ENCODE results near the gene TBC1D10B. TPM values are rescaled to one million over a fixed set of nuclear protein-coding genes. Genes with fewer than 3 reads are reported as not detected.

TBC1D10B gene
- total RNA-seq, 1 experiment from 2014 or later = 49.2 TPM

GRCh38 chr16:30376461-30376902 lies 6.2 kb upstream of the TBC1D10B start:
- Histone ChIP-seq H3K27me3 (ENCODE audit: insufficient read depth, low read length) (no peaks in the 10 kb centered on the region), H3K9me3 (ENCODE audit: control insufficient read depth in 1 of 2, insufficient read depth in 1 of 2, low read depth in 1 of 2, low read length in 2 of 2) (no peaks in the 10 kb centered on the region), H3K9ac (ENCODE audit: low read length) (peak overlapping the region; percentile 13; the same call in 1 of the 2 replicates), H3K4me3 (replicated peaks in 1 of 2; ENCODE audit: low read depth in 1 of 2, low read length in 2 of 2) (no peak overlapping the region), H3K36me3 (ENCODE audit: control insufficient read depth in 1 of 2, insufficient read depth in 2 of 2, low read length in 2 of 2) (no peaks in the 10 kb centered on the region), H4K20me1 (ENCODE audit: insufficient read depth) (no peaks in the 10 kb centered on the region), H3K4me1 (ENCODE audit: control insufficient read depth in 1 of 2, insufficient read depth in 2 of 2, low read length in 2 of 2) (peaks cover 16 to 40% of the 10 kb centered on the region in 2 experiments), H2AFZ (ENCODE audit: low read depth, low read length, poor library complexity, severe bottlenecking) (no peak overlapping the region), H3K27ac (ENCODE audit: low read depth, low read length) (peak overlapping the region; percentile 97; the same call in 1 of the 2 replicates), H3K79me2 (ENCODE audit: insufficient read depth, low read length) (no peaks in the 10 kb centered on the region), H3K9me2 (ENCODE audit: insufficient read depth) (no peaks in the 10 kb centered on the region), H3K4me2 (ENCODE audit: low read length) (peak overlapping the region; percentile 100; the same call in 1 of the 2 replicates)
- ChIA-PET RAD21 (ENCODE audit: low non-redundant PET in 1 of 2, low total read pairs in 2 of 2, uncharacterized antibody in 2 of 2, unreplicated experiment in 2 of 2) (no interaction called here), POLR2A (interaction anchor here (0.5 to 0.9 kb wide), 2 partner anchors 19 to 274 kb away, joined by 3 to 4 read pairs; partner anchors contain the start of genes PRR14 and ZNF48), CTCF (no interaction called here)
- no TSS peak for BruUV-seq (replicated peaks)
- DNase-seq (ENCODE audit: low read depth, low spot score) (no peak), ATAC-seq (no peak)
- intact Hi-C loops (cut with micrococcal nuclease) = no loop called here
- no peak for TF ChIP-seq EZH2phosphoT487 (IDR thresholded peaks at IDR 0.05; ENCODE audit: borderline replicate concordance)
- no peak for TF ChIP-seq CTCF (IDR thresholded peaks at IDR 0.05 in 2 of 3, conservative IDR thresholded peaks at IDR 0.05 in 1 of 3; ENCODE audit: borderline replicate concordance in 1 of 3, insufficient read depth in 1 of 3, low read depth in 2 of 3, low read length in 2 of 3)
- no peak for TF ChIP-seq SRF (IDR thresholded peaks at IDR 0.05; ENCODE audit: low read depth)
- no peak for TF ChIP-seq RAD21 (IDR thresholded peaks at IDR 0.05; ENCODE audit: low read depth)
- no peak for TF ChIP-seq YY1 (IDR thresholded peaks at IDR 0.05; ENCODE audit: extremely low read depth, insufficient replicate concordance, low read depth, low read length)
- TF ChIP-seq ZFX (IDR thresholded peaks at IDR 0.05) = no peak
- TF ChIP-seq CEBPB (IDR thresholded peaks at IDR 0.05; ENCODE audit: low read depth) = no peak
- no peak for TF ChIP-seq ATF3 (IDR thresholded peaks at IDR 0.05)
- no peak for TF ChIP-seq TCF7L2 (IDR thresholded peaks at IDR 0.05; ENCODE audit: borderline replicate concordance, extremely low read depth, insufficient read depth, insufficient read length)
- no peak for TF ChIP-seq EZH2 (IDR thresholded peaks at IDR 0.05)
- no peak for TF ChIP-seq SP1 (IDR thresholded peaks at IDR 0.05; ENCODE audit: low read depth)
- TF ChIP-seq CBX3 (IDR thresholded peaks at IDR 0.05; ENCODE audit: low read depth) = no peak
- TF ChIP-seq SIN3A (IDR thresholded peaks at IDR 0.05; ENCODE audit: low read depth) = no peak
- TF ChIP-seq ELF1 (IDR thresholded peaks at IDR 0.05; ENCODE audit: borderline replicate concordance, low read depth) = no peak
- no peak for TF ChIP-seq EGR1 (IDR thresholded peaks at IDR 0.05; ENCODE audit: low read depth)
- TF ChIP-seq POLR2AphosphoS5 (IDR thresholded peaks at IDR 0.05; ENCODE audit: low read depth, low read length) = no peak
- no peak for TF ChIP-seq MAX (IDR thresholded peaks at IDR 0.05)
